Large intestine (tissue), 3 donors: Measurements from ENCODE around the gene PRKAG2. TPM values are rescaled to one million over a fixed set of nuclear protein-coding genes. Genes with fewer than 3 reads are reported as not detected.

ENCODE experiments used
- DNase-seq, 2 donors: peaks; one replicate each; pipeline versions ENCODE4 v3.0.0 to v3.0.0-alpha.2; 2013
- H3K27ac ChIP-seq: one replicate; pipeline ENCODE4 v1.5.1; 2013; ENCODE audit warnings: low read length
- H3K27me3 ChIP-seq: 2 replicates; pipeline ENCODE4 v1.6.1; 2013; ENCODE audit warnings: low read length; ENCODE audit not compliant: control insufficient read depth, insufficient read depth
- H3K36me3 ChIP-seq: 2 replicates; pipeline ENCODE4 v1.6.1; 2013; ENCODE audit warnings: low read length; ENCODE audit not compliant: control insufficient read depth, insufficient read depth
- H3K4me1 ChIP-seq: one replicate; pipeline ENCODE4 v1.6.1; 2013; ENCODE audit warnings: low read length; ENCODE audit not compliant: control insufficient read depth, insufficient read depth
- H3K4me3 ChIP-seq: one replicate; pipeline ENCODE4 v1.5.1; 2013; ENCODE audit warnings: low read length
- H3K9me3 ChIP-seq: one replicate; pipeline ENCODE4 v1.6.1; 2013; ENCODE audit warnings: mild to moderate bottlenecking, low read depth, low read length, moderate library complexity; ENCODE audit not compliant: control insufficient read depth
- WGBS: methylation state at CpG from one replicate; pipeline ENCODE4 v1.1.5; 2013; ENCODE audit warnings: low lambda C conversion rate; ENCODE audit not compliant: insufficient coverage; 5-methylcytosine and 5-hydroxymethylcytosine counted together
- polyA plus RNA-seq: library from polyadenylated mRNA; unstranded; fragments of 120-200 nt; gene quantifications from one replicate; pipeline ENCODE4 v1.2.1, GENCODE V29; 2013

The PRKAG2 gene
- polyA plus RNA-seq, 1 donor: 50.9 TPM

- no peaks in the 10 kb centered on the region for H3K36me3 ChIP-seq
- no peak for DNase-seq
- peaks cover 26% of the 10 kb centered on the region for H3K4me1 ChIP-seq
- H3K9me3 ChIP-seq: no peaks in the 10 kb centered on the region
- no CpG with 5 or more reads among the region's 13 CpGs for WGBS
- no peak overlapping the region for H3K4me3 ChIP-seq
- no peaks in the 10 kb centered on the region for H3K27me3 ChIP-seq
- H3K27ac ChIP-seq: no peak overlapping the region
Observed at GRCh38 chr7:151700586-151701165, 176.2 kb downstream of the PRKAG2 start.

GRCh38 chr7:151699928-151700319 lies 177.0 kb downstream of the PRKAG2 start:
- WGBS: no CpG with 5 or more reads among the region's 10 CpGs
- Histone ChIP-seq H3K36me3 (no peaks in the 10 kb centered on the region), H3K4me3 (no peak overlapping the region), H3K9me3 (no peaks in the 10 kb centered on the region), H3K27ac (no peak overlapping the region), H3K27me3 (no peaks in the 10 kb centered on the region), H3K4me1 (peaks cover 28% of the 10 kb centered on the region)
- no peak for DNase-seq

- H3K27ac ChIP-seq: no peak overlapping the region
- no peaks in the 10 kb centered on the region for H3K27me3 ChIP-seq
- H3K4me1 ChIP-seq: peaks cover 34% of the 10 kb centered on the region
- no peaks in the 10 kb centered on the region for H3K9me3 ChIP-seq
- no peaks in the 10 kb centered on the region for H3K36me3 ChIP-seq
- DNase-seq: no peak
- no CpG with 5 or more reads among the region's 16 CpGs for WGBS
- no peak overlapping the region for H3K4me3 ChIP-seq
Observed at GRCh38 chr7:151699147-151699927, 177.6 kb downstream of the PRKAG2 start.

- H3K4me3 ChIP-seq: no peak overlapping the region
- no peaks in the 10 kb centered on the region for H3K27me3 ChIP-seq
- WGBS: no CpG with 5 or more reads among the region's 5 CpGs
- no peaks in the 10 kb centered on the region for H3K36me3 ChIP-seq
- no peaks in the 10 kb centered on the region for H3K9me3 ChIP-seq
- no peak for DNase-seq
- peaks cover 44% of the 10 kb centered on the region for H3K4me1 ChIP-seq
- peak overlapping the region; percentile 89 for H3K27ac ChIP-seq
Observed at GRCh38 chr7:151697942-151698341, 179.0 kb downstream of the PRKAG2 start.

- Histone ChIP-seq H3K4me1 (peaks cover 48% of the 10 kb centered on the region), H3K4me3 (no peak overlapping the region), H3K27ac (peak overlapping the region; percentile 89), H3K9me3 (no peaks in the 10 kb centered on the region), H3K27me3 (no peaks in the 10 kb centered on the region), H3K36me3 (no peaks in the 10 kb centered on the region)
- no peak for DNase-seq
- no CpG with 5 or more reads among the region's 10 CpGs for WGBS
Observed at GRCh38 chr7:151697515-151697895, 179.4 kb downstream of the PRKAG2 start.

- Histone ChIP-seq H3K9me3 (no peaks in the 10 kb centered on the region), H3K4me3 (no peak overlapping the region), H3K27me3 (no peaks in the 10 kb centered on the region), H3K36me3 (no peaks in the 10 kb centered on the region), H3K4me1 (peaks cover 54% of the 10 kb centered on the region), H3K27ac (peak overlapping the region; percentile 89)
- WGBS: no CpG with 5 or more reads among the region's 18 CpGs
- DNase-seq: peak; percentile 97 to 99
Observed at GRCh38 chr7:151696721-151697514, 180.0 kb downstream of the PRKAG2 start.

- Histone ChIP-seq H3K4me1 (peaks cover 55% of the 10 kb centered on the region), H3K4me3 (no peak overlapping the region), H3K27ac (peak overlapping the region; percentile 89), H3K9me3 (no peaks in the 10 kb centered on the region), H3K36me3 (no peaks in the 10 kb centered on the region), H3K27me3 (no peaks in the 10 kb centered on the region)
- no peak for DNase-seq
- WGBS: 100% methylated on average over 1 of the region's 24 CpGs
Observed at GRCh38 chr7:151695951-151696541, 180.9 kb downstream of the PRKAG2 start.

- Histone ChIP-seq H3K27me3 (no peaks in the 10 kb centered on the region), H3K4me1 (peaks cover 61% of the 10 kb centered on the region), H3K36me3 (no peaks in the 10 kb centered on the region), H3K9me3 (no peaks in the 10 kb centered on the region), H3K27ac (peak overlapping the region; percentile 89), H3K4me3 (no peak overlapping the region)
- WGBS: no CpG with 5 or more reads among the region's 15 CpGs
- peak; percentile 88 to 95 for DNase-seq
Observed at GRCh38 chr7:151694828-151695580, 181.9 kb downstream of the PRKAG2 start.

GRCh38 chr7:151694441-151694827 lies 182.5 kb downstream of the PRKAG2 start:
- Histone ChIP-seq H3K36me3 (no peaks in the 10 kb centered on the region), H3K9me3 (no peaks in the 10 kb centered on the region), H3K27me3 (no peaks in the 10 kb centered on the region), H3K27ac (peak overlapping the region; percentile 89), H3K4me1 (peaks cover 64% of the 10 kb centered on the region), H3K4me3 (no peak overlapping the region)
- WGBS: no CpG with 5 or more reads among the region's 5 CpGs
- DNase-seq: no peak

GRCh38 chr7:151693140-151693539 lies 183.8 kb downstream of the PRKAG2 start:
- H3K36me3 ChIP-seq: peaks cover 4% of the 10 kb centered on the region
- H3K27me3 ChIP-seq: no peaks in the 10 kb centered on the region
- no peaks in the 10 kb centered on the region for H3K9me3 ChIP-seq
- H3K4me1 ChIP-seq: peaks cover 66% of the 10 kb centered on the region
- no peak overlapping the region for H3K4me3 ChIP-seq
- DNase-seq: no peak
- WGBS: no CpG with 5 or more reads among the region's 11 CpGs
- H3K27ac ChIP-seq: peak overlapping the region; percentile 65
